Activated T-cell treated with anti-CD3 and anti-CD28 coated beads, Interleukin-2, amount 50 U/mL, for 48 hours (primary cell): ENCODE measurements around the gene TRAPPC13.
A peak's percentile ranks its signal among the peaks of the same experiment; 100 is the strongest.
"Not testable (repeated sequence)": the region's sequence is repeated elsewhere in the genome, so short reads cannot be mapped to it uniquely, and the experiment has no call there.

Experiments
- DNase-seq, 2 experiments: peaks; one replicate each; pipeline ENCODE4 v3.0.0-alpha.2; 2020

TRAPPC13 gene

GRCh38 chr5:65624571-65625555 lies at the start of gene TRAPPC13, which contains the start of gene SHLD3:
TRAPPC13 (plus strand) TSS chr5:65625027; CDS start chr5:65625061, 34 bp downstream.
SHLD3 (plus strand) TSS chr5:65625027; CDS start chr5:65629588, 4,561 bp downstream.
- DNase-seq, result peak; percentile 78 to 81

GRCh38 chr5:65577141-65577540 lies 47.7 kb upstream of the TRAPPC13 start:
- no peak for DNase-seq

GRCh38 chr5:65588694-65589093 lies 36.1 kb upstream of the TRAPPC13 start:
- DNase-seq, result no peak

- DNase-seq, result not testable (repeated sequence)
These were observed 23.1 kb upstream of the TRAPPC13 start for GRCh38 chr5:65601761-65602160.

- DNase-seq, result no peak
These were observed 13.3 kb upstream of the TRAPPC13 start for GRCh38 chr5:65611524-65611923.

- no peak for DNase-seq
These were observed 12.4 kb upstream of the TRAPPC13 start for GRCh38 chr5:65612298-65612907.

GRCh38 chr5:65620021-65620420 lies 4.8 kb upstream of the TRAPPC13 start:
- no peak for DNase-seq

- not testable (repeated sequence) for DNase-seq
These were observed 2.9 kb upstream of the TRAPPC13 start for GRCh38 chr5:65621961-65622360.

- no peak for DNase-seq
These were observed 1.3 kb upstream of the TRAPPC13 start for GRCh38 chr5:65623482-65623881.

GRCh38 chr5:65624025-65624570 lies 729 bp upstream of the TRAPPC13 start, which contains the start of gene TRIM23:
TRIM23 (minus strand) TSS chr5:65624333; CDS start chr5:65624274, 59 bp downstream.
- DNase-seq, result peak; percentile 89 to 91

GRCh38 chr5:65625743-65626142 lies 916 bp downstream of the TRAPPC13 start:
- no peak for DNase-seq

GRCh38 chr5:65630981-65631380 lies 6.2 kb downstream of the TRAPPC13 start:
- DNase-seq, result no peak

GRCh38 chr5:65640240-65640639 lies 15.4 kb downstream of the TRAPPC13 start:
- DNase-seq, result no peak

GRCh38 chr5:65646938-65647337 lies 22.1 kb downstream of the TRAPPC13 start:
- DNase-seq, result no peak

- no peak for DNase-seq
These were observed 23.1 kb downstream of the TRAPPC13 start for GRCh38 chr5:65647941-65648340.

GRCh38 chr5:65651144-65651543 lies 26.3 kb downstream of the TRAPPC13 start:
- no peak for DNase-seq

GRCh38 chr5:65654713-65655112 lies 29.9 kb downstream of the TRAPPC13 start:
- no peak for DNase-seq

- DNase-seq, result no peak
These were observed 39.1 kb downstream of the TRAPPC13 start for GRCh38 chr5:65663804-65664521.

GRCh38 chr5:65668696-65669095 lies 43.9 kb downstream of the TRAPPC13 start:
- DNase-seq, result no peak

GRCh38 chr5:65672796-65673195 lies 48.0 kb downstream of the TRAPPC13 start:
- DNase-seq, result no peak

GRCh38 chr5:65674749-65675148 lies 49.9 kb downstream of the TRAPPC13 start:
- no peak for DNase-seq

- DNase-seq, result not testable (repeated sequence)
These were observed 51.2 kb downstream of the TRAPPC13 start for GRCh38 chr5:65676056-65676455.

- DNase-seq, result no peak
These were observed 57.3 kb downstream of the TRAPPC13 start for GRCh38 chr5:65682148-65682547.
